Type B pancreatic cell (in vitro differentiated cells): ENCODE results near the gene RIC1. TPM values are rescaled to one million over a fixed set of nuclear protein-coding genes. Genes with fewer than 3 reads are reported as not detected.

Experiments used
- DNase-seq: peaks from one replicate; pipeline ENCODE4 v3.0.0; 2021; ENCODE audit warnings: mixed read lengths; ENCODE audit not compliant: unreplicated experiment; ENCODE audit errors: extremely low spot score
- H3K27ac Mint-ChIP-seq: 2 replicates; pipeline ENCODE4 v1.8.0; 2021; ENCODE audit warnings: mild to moderate bottlenecking, mixed read lengths
- H3K27me3 Mint-ChIP-seq: 2 replicates; pipeline ENCODE4 v1.8.0; 2021; ENCODE audit warnings: mixed read lengths
- H3K36me3 Mint-ChIP-seq: 2 replicates; pipeline ENCODE4 v1.8.0; 2021; ENCODE audit warnings: mixed read lengths
- H3K4me1 Mint-ChIP-seq: one replicate; pipeline ENCODE4 v1.8.0; 2021; ENCODE audit warnings: mixed read lengths; ENCODE audit not compliant: unreplicated experiment
- H3K4me3 Mint-ChIP-seq: 2 replicates; pipeline ENCODE4 v1.8.0; 2021; ENCODE audit warnings: mild to moderate bottlenecking, mixed read lengths
- H3K9me3 Mint-ChIP-seq: 2 replicates; pipeline ENCODE4 v1.8.0; 2021; ENCODE audit warnings: mixed read lengths
- CTCF ChIP-seq: fragments of 200-600 bp; sonication (generic); conservative IDR thresholded peaks from 2 replicates; pipeline ENCODE4 v1.5.0; 2021; ENCODE audit warnings: antibody characterized with exemption, mild to moderate bottlenecking
- total RNA-seq: library from RNA; stranded (reverse); gene quantifications from 2 replicates; pipeline ENCODE4 v1.2.1, GENCODE V29; 2021; ENCODE audit warnings: low replicate concordance

The RIC1 gene
- total RNA-seq, 1 donor from 2014 or later, result 26.6 TPM

DNA sequence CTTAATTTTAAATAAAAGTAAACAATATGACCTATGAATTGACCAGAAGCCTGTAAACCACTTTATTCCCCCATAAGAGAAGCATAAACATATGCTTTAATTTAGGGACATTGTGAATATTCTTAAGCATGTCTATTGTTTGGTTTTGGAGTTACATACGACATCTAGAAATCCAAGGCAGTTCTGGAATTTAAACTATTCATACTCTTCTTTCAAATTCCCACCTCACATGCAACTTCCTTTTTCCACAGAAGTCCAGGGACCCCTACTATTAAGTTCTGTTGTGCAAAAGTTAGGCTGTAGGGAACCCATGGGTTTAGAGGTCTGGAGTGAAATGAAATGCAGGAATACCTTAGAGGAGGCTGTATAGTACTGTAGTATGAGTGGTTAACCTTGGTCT is 2.1 kb downstream of the RIC1 start:
- TF ChIP-seq CTCF, result no peak
- no peaks in the 10 kb centered on the region for H3K27me3 Mint-ChIP-seq
- H3K9me3 Mint-ChIP-seq, result peaks cover 8% of the 10 kb centered on the region
- H3K27ac Mint-ChIP-seq, result peak overlapping the region; percentile 54
- DNase-seq, result no peak
- H3K4me1 Mint-ChIP-seq, result peaks cover 18% of the 10 kb centered on the region
- H3K36me3 Mint-ChIP-seq, result peaks cover 29% of the 10 kb centered on the region
- H3K4me3 Mint-ChIP-seq, result peak overlapping the region; percentile 48

- no peak for DNase-seq
- peaks cover 32% of the 10 kb centered on the region for H3K36me3 Mint-ChIP-seq
- peak overlapping the region; percentile 16 for H3K4me3 Mint-ChIP-seq
- peaks cover 10% of the 10 kb centered on the region for H3K9me3 Mint-ChIP-seq
- H3K4me1 Mint-ChIP-seq, result peaks cover 11% of the 10 kb centered on the region
- no peaks in the 10 kb centered on the region for H3K27me3 Mint-ChIP-seq
- H3K27ac Mint-ChIP-seq, result peak overlapping the region; percentile 83
- no peak for TF ChIP-seq CTCF
These were observed 3.6 kb downstream of the RIC1 start for GRCh38 chr9:5632540-5632939.

GRCh38 chr9:5633243-5633642 is 4.3 kb downstream of the RIC1 start:
- Mint-ChIP-seq H3K4me1 (peaks cover 6% of the 10 kb centered on the region), H3K27me3 (no peaks in the 10 kb centered on the region), H3K9me3 (peaks cover 13% of the 10 kb centered on the region), H3K4me3 (peak overlapping the region; percentile 75), H3K27ac (peak overlapping the region; percentile 83), H3K36me3 (peaks cover 35% of the 10 kb centered on the region)
- DNase-seq, result no peak
- no peak for TF ChIP-seq CTCF

DNA sequence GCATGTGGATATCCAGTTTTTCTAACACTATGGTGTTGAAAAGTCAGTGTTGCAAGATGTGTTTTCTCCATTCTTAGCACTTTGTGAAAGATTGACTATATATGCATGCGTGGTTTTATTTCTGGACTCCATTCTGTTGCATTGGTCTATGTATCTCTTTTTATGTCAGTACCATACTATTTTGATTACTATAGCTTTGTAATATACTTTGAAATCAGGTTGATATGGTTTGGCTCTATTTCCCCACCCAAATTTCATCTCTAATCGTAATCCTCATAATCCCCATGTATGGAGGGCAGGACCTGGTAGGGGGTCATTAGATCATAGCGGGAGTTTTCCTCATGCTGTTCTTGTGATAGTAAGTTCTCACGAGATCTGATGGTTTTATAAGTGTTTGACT is 6.5 kb downstream of the RIC1 start:
- H3K9me3 Mint-ChIP-seq, result peaks cover 21% of the 10 kb centered on the region
- H3K27ac Mint-ChIP-seq, result no peak overlapping the region
- H3K36me3 Mint-ChIP-seq, result peaks cover 46% of the 10 kb centered on the region
- no peak for DNase-seq
- H3K4me3 Mint-ChIP-seq, result no peak overlapping the region
- H3K4me1 Mint-ChIP-seq, result peaks cover 6% of the 10 kb centered on the region
- no peaks in the 10 kb centered on the region for H3K27me3 Mint-ChIP-seq
- TF ChIP-seq CTCF, result no peak

- TF ChIP-seq CTCF, result no peak
- no peaks in the 10 kb centered on the region for H3K27me3 Mint-ChIP-seq
- no peak overlapping the region for H3K4me3 Mint-ChIP-seq
- H3K36me3 Mint-ChIP-seq, result peaks cover 50% of the 10 kb centered on the region
- no peak overlapping the region for H3K27ac Mint-ChIP-seq
- no peaks in the 10 kb centered on the region for H3K4me1 Mint-ChIP-seq
- no peak for DNase-seq
- H3K9me3 Mint-ChIP-seq, result peaks cover 21% of the 10 kb centered on the region
These were observed 10.9 kb downstream of the RIC1 start for GRCh38 chr9:5639816-5640215.

DNA sequence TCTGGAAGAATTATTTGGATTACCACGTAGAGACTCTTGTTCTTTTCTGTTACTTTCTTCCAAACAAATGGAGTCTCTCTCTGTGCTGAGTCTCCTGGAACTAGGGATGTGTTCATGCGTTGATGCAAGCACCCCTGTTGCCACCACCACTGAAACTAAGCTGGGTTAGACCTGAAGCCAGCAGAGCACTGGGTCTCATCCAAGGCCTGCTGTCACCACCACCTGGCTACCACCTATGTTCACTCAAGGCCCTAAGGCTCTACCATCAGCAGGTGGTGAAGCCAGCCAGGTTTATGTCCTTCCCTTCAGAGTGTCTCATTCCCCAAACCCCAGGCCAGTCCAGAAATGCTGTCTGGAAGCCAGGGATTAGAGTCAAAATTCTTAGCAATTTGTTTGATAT is 13.3 kb downstream of the RIC1 start:
- Mint-ChIP-seq H3K9me3 (peaks cover 17% of the 10 kb centered on the region), H3K4me1 (peaks cover 3% of the 10 kb centered on the region), H3K27ac (no peak overlapping the region), H3K36me3 (peaks cover 41% of the 10 kb centered on the region), H3K27me3 (no peaks in the 10 kb centered on the region), H3K4me3 (no peak overlapping the region)
- TF ChIP-seq CTCF, result no peak
- DNase-seq, result no peak
